CD4-positive, alpha-beta T cell treated with Interleukin-17A for 4 hours (primary cell): ENCODE data around the gene KAZN.

Experiments used
- DNase-seq: peaks from one replicate; pipeline ENCODE4 v3.0.0-alpha.2; 2020; ENCODE audit warnings: mixed read lengths

KAZN gene

GRCh38 chr1:15075175-15075574 lies 476.7 kb downstream of the KAZN start:
- DNase-seq = no peak

GRCh38 chr1:15075817-15076216 lies 477.3 kb downstream of the KAZN start:
- DNase-seq = no peak

GRCh38 chr1:15076807-15077206 lies 478.3 kb downstream of the KAZN start:
- no peak for DNase-seq

GRCh38 chr1:15077384-15077783 lies 478.9 kb downstream of the KAZN start:
- no peak for DNase-seq

GRCh38 chr1:15080328-15081007 lies 482.0 kb downstream of the KAZN start:
- DNase-seq = no peak

- DNase-seq = no peak
Observed at GRCh38 chr1:15081102-15081501, 482.6 kb downstream of the KAZN start.

GRCh38 chr1:15083578-15083977 lies 485.1 kb downstream of the KAZN start:
- DNase-seq = no peak

GRCh38 chr1:15088281-15088971 lies 489.9 kb downstream of the KAZN start:
- DNase-seq = no peak

- no peak for DNase-seq
Observed at GRCh38 chr1:15089258-15089992, 490.9 kb downstream of the KAZN start.

GRCh38 chr1:15090373-15090772 lies 491.9 kb downstream of the KAZN start:
- DNase-seq = peak; percentile 6

GRCh38 chr1:15094056-15094455 lies 495.6 kb downstream of the KAZN start:
- DNase-seq = no peak

GRCh38 chr1:15094719-15095495 lies 496.4 kb downstream of the KAZN start:
- DNase-seq = no peak

GRCh38 chr1:15095496-15095875 lies 497.0 kb downstream of the KAZN start:
- no peak for DNase-seq

GRCh38 chr1:15096293-15096692 lies 497.8 kb downstream of the KAZN start:
- no peak for DNase-seq

GRCh38 chr1:15098176-15099125 lies 500.0 kb downstream of the KAZN start:
- DNase-seq = no peak

GRCh38 chr1:15099441-15100120 lies 501.1 kb downstream of the KAZN start:
- no peak for DNase-seq

- DNase-seq = peak; percentile 33
Observed at GRCh38 chr1:15100121-15100879, 501.8 kb downstream of the KAZN start.

- no peak for DNase-seq
Observed at GRCh38 chr1:15100880-15101760, 502.6 kb downstream of the KAZN start.

- no peak for DNase-seq
Observed at GRCh38 chr1:15101801-15102200, 503.3 kb downstream of the KAZN start.

- no peak for DNase-seq
Observed at GRCh38 chr1:15102646-15103045, 504.2 kb downstream of the KAZN start.
